A673 (cell line): Measurements from ENCODE around the gene ANXA4.

Experiments used
- CTCF ChIP-seq: fragments of 300-800, 200-600 bp; sonication (generic); conservative IDR thresholded peaks from 2 replicates; pipeline ENCODE4 v1.5.1; 2017; ENCODE audit warnings: low read depth, mild to moderate bottlenecking, antibody characterized with exemption, low read length, moderate library complexity, mixed read lengths
- EZH2 ChIP-seq: fragments of 200-600 bp; sonication (generic); IDR thresholded peaks from 2 replicates; pipeline ENCODE4 v1.6.1; 2017; ENCODE audit warnings: borderline replicate concordance, low read depth, mild to moderate bottlenecking, mixed read lengths, antibody characterized with exemption, low read length; ENCODE audit not compliant: poor library complexity, severe bottlenecking

- TF ChIP-seq CTCF, result no peak
- no peak for TF ChIP-seq EZH2
Measured at GRCh38 chr2:69701100-69701945, 40.6 kb upstream of the ANXA4 start.
